Astrocyte of the cerebellum (primary cell): Measurements from ENCODE around the gene CRYBA2.

Experiments used
- DNase-seq: peaks from one replicate; pipeline ENCODE4 v3.0.0-alpha.2; 2011; ENCODE audit warnings: low read depth
- H3K4me3 ChIP-seq: 2 replicates; pipeline ENCODE4 v1.5.1; 2011; ENCODE audit warnings: mild to moderate bottlenecking, low read depth, low read length, moderate library complexity
- CTCF ChIP-seq: IDR thresholded peaks from 2 replicates; pipeline ENCODE4 v1.5.1; 2012; ENCODE audit warnings: low read length, low read depth, moderate library complexity, mild to moderate bottlenecking; ENCODE audit errors: missing control alignments
- in situ Hi-C: cut with HindIII; loops from 2 replicates; pipeline ENCODE4 v1.10.0; 2017; ENCODE audit warnings: low sequenced_read_pairs

The CRYBA2 gene

GRCh38 chr2:219023045-219023605 is 29.9 kb upstream of the CRYBA2 start:
- no peak for DNase-seq
- in situ Hi-C loops, result no loop called here
- no peak overlapping the region for H3K4me3 ChIP-seq
- TF ChIP-seq CTCF, result no peak

- no peak for DNase-seq
- no peak overlapping the region for H3K4me3 ChIP-seq
- in situ Hi-C loops, result no loop called here
- no peak for TF ChIP-seq CTCF
These were observed 29.4 kb upstream of the CRYBA2 start for GRCh38 chr2:219022616-219023015.

- DNase-seq, result no peak
- no peak for TF ChIP-seq CTCF
- no peak overlapping the region for H3K4me3 ChIP-seq
- in situ Hi-C loops, result no loop called here
These were observed 28.8 kb upstream of the CRYBA2 start for GRCh38 chr2:219022041-219022440.

GRCh38 chr2:219021591-219021990 is 28.4 kb upstream of the CRYBA2 start:
- no peak for DNase-seq
- no peak overlapping the region for H3K4me3 ChIP-seq
- in situ Hi-C loops, result no loop called here
- TF ChIP-seq CTCF, result no peak

- no peak for DNase-seq
- no peak overlapping the region for H3K4me3 ChIP-seq
- in situ Hi-C loops, result no loop called here
- no peak for TF ChIP-seq CTCF
These were observed 27.6 kb upstream of the CRYBA2 start for GRCh38 chr2:219020604-219021365.

- no peak overlapping the region for H3K4me3 ChIP-seq
- in situ Hi-C loops, result no loop called here
- no peak for TF ChIP-seq CTCF
- no peak for DNase-seq
These were observed 26.2 kb upstream of the CRYBA2 start for GRCh38 chr2:219019436-219019835.
